IPS-20b (cell line): ENCODE results near the gene ARFGAP1.
"Not testable (repeated sequence)": the region's sequence is repeated elsewhere in the genome, so short reads cannot be mapped to it uniquely, and the experiment has no call there.

Experiments used
- H3K27ac ChIP-seq: one replicate; pipeline ENCODE4 v1.5.1; 2013; ENCODE audit warnings: low read length
- H3K27me3 ChIP-seq: 2 replicates; pipeline ENCODE4 v1.6.1; 2013; ENCODE audit warnings: mild to moderate bottlenecking, low read length, inconsistent platforms; ENCODE audit not compliant: insufficient read depth
- H3K36me3 ChIP-seq: 2 replicates; pipeline ENCODE4 v1.6.1; 2013; ENCODE audit warnings: low read depth, mild to moderate bottlenecking, inconsistent platforms, low read length, moderate library complexity; ENCODE audit not compliant: insufficient read depth
- H3K4me1 ChIP-seq: 2 replicates; pipeline ENCODE4 v1.6.1; 2013; ENCODE audit warnings: mild to moderate bottlenecking, control low read depth, inconsistent platforms, low read length, moderate library complexity; ENCODE audit not compliant: insufficient read depth
- H3K4me3 ChIP-seq: 2 replicates; pipeline ENCODE4 v1.5.1; 2013; ENCODE audit warnings: mild to moderate bottlenecking, low read length, inconsistent platforms
- H3K9ac ChIP-seq: 2 replicates; pipeline ENCODE4 v1.6.1; 2013; ENCODE audit warnings: low read depth, mild to moderate bottlenecking, inconsistent platforms, low read length, moderate library complexity
- H3K9me3 ChIP-seq: 2 replicates; pipeline ENCODE4 v1.6.1; 2013; ENCODE audit warnings: mild to moderate bottlenecking, low read depth, low read length, inconsistent platforms; ENCODE audit not compliant: insufficient read depth

The ARFGAP1 gene

GRCh38 chr20:63296531-63297299 is 24.1 kb downstream of the ARFGAP1 start:
- Histone ChIP-seq H3K9ac (no peak overlapping the region), H3K27me3 (peaks cover 20% of the 10 kb centered on the region), H3K4me3 (no peak overlapping the region), H3K4me1 (peaks cover 6% of the 10 kb centered on the region; the same call in 1 of the 2 replicates), H3K36me3 (no peaks in the 10 kb centered on the region), H3K9me3 (no peaks in the 10 kb centered on the region), H3K27ac (no peak overlapping the region)

GRCh38 chr20:63297371-63297781 is 24.8 kb downstream of the ARFGAP1 start:
- no peaks in the 10 kb centered on the region for H3K36me3 ChIP-seq
- H3K4me1 ChIP-seq: peaks cover 6% of the 10 kb centered on the region; the same call in 1 of the 2 replicates
- H3K4me3 ChIP-seq: no peak overlapping the region
- H3K27me3 ChIP-seq: peaks cover 20% of the 10 kb centered on the region
- H3K9ac ChIP-seq: no peak overlapping the region
- no peaks in the 10 kb centered on the region for H3K9me3 ChIP-seq
- no peak overlapping the region for H3K27ac ChIP-seq

GRCh38 chr20:63297796-63298572 is 25.4 kb downstream of the ARFGAP1 start:
- H3K4me1 ChIP-seq: peaks cover 6% of the 10 kb centered on the region; the same call in 1 of the 2 replicates
- H3K27ac ChIP-seq: no peak overlapping the region
- no peak overlapping the region for H3K9ac ChIP-seq
- peaks cover 20% of the 10 kb centered on the region for H3K27me3 ChIP-seq
- H3K4me3 ChIP-seq: no peak overlapping the region
- no peaks in the 10 kb centered on the region for H3K36me3 ChIP-seq
- H3K9me3 ChIP-seq: no peaks in the 10 kb centered on the region

DNA sequence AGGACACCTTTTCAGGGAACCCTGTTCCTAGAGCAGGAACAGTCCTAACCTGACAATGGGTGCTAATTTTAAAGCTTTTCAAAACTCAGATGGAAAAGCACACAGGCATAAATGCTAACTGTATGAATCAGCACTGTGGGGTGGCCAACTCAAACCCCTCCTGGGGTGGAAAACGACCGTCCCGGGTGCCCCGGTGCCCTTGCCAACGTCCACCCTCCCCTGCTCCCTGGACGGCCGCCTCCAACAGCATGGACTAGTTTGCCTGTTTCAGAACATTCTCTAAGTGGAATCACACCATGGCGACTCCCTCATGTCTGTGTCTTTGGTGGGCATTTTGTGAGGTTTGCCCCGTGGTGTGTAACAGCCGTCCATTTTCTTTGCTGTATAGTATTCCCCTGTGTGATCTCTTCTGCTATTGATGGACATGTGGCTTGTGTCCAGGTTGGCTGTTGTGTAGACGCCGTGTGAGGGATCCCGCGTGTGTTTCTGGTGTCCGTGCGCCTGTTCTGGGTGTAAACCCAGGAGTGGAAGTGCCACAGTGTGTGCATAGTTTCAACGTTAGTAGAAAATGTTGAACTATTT is 26.2 kb downstream of the ARFGAP1 start:
- H3K27ac ChIP-seq: no peak overlapping the region
- no peak overlapping the region for H3K4me3 ChIP-seq
- H3K9ac ChIP-seq: no peak overlapping the region
- H3K9me3 ChIP-seq: no peaks in the 10 kb centered on the region
- H3K36me3 ChIP-seq: no peaks in the 10 kb centered on the region
- H3K27me3 ChIP-seq: peaks cover 20% of the 10 kb centered on the region
- H3K4me1 ChIP-seq: peaks cover 6% of the 10 kb centered on the region; the same call in 1 of the 2 replicates

DNA sequence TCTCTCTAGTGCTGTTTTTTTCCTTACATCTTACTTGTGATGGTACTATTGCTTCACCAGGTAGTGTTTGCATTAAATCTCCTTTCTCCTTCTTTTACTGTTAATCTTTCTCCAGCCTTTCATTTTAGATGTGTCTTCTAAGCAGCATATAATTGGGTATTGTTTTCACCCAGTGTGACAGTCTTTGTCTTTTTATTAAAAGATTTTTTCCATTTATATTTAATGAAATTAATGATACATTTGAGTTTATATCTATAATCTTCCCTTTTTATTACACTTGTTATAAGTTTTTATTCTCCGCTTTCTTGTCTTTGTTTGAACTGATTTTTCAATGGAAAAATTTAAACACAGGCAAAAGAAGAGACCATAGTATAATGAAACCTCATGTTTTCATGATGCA is 29.1 kb downstream of the ARFGAP1 start:
- Histone ChIP-seq H3K27me3 (no peaks in the 10 kb centered on the region; the same call in 1 of the 2 replicates), H3K9ac (no peak overlapping the region), H3K9me3 (no peaks in the 10 kb centered on the region), H3K4me3 (no peak overlapping the region), H3K36me3 (no peaks in the 10 kb centered on the region), H3K4me1 (no peaks in the 10 kb centered on the region), H3K27ac (no peak overlapping the region)

DNA sequence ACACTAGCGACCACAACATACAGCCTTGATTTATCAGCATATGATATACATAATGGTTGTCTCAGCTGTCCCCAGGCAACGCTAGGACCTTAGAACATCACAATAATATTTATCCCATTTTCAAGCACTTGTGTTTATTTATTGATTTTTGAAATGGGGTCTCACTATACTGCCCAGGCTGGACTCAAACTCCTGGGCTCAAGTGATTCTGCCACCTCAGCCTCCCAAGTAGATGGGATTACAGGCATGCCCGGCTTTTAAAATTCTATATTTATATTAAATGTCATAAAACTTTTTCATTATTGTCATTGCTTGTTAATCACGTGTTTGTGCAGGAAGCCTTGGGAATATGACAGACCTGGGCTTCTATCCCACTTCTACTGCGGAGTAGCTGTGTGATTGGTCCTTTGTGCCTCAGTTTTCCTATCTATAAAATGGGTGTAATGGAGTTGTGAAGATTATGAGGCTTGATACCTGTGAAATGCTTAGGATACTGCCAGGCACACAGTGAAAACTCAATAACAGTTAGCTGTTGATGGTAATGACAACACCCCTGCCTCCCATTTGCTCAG is 30.6 kb downstream of the ARFGAP1 start:
- H3K9ac ChIP-seq: no peak overlapping the region
- H3K4me1 ChIP-seq: no peaks in the 10 kb centered on the region
- H3K27me3 ChIP-seq: no peaks in the 10 kb centered on the region
- H3K27ac ChIP-seq: no peak overlapping the region
- no peaks in the 10 kb centered on the region for H3K9me3 ChIP-seq
- no peaks in the 10 kb centered on the region for H3K36me3 ChIP-seq
- H3K4me3 ChIP-seq: no peak overlapping the region

DNA sequence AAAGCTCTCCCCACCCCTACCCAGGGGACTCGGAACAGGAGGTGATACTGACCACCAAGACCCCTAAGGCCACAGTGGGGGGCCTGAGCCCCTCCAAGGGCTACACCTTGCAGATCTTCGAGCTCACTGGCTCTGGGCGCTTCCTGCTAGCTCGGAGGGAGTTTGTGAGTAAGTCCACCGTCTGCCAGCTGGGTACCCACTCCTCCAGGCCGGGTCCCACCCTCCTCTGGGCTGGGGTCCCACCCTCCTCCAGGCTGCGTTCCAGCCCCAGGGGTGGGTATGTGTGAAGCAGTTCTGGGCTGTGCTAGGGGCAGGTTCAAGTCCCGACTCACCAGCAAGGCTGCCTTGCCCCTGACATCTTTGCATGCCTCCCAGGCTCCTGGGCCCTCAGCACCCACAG is 32.8 kb downstream of the ARFGAP1 start:
- H3K27ac ChIP-seq: no peak overlapping the region
- no peak overlapping the region for H3K9ac ChIP-seq
- no peaks in the 10 kb centered on the region for H3K36me3 ChIP-seq
- H3K4me3 ChIP-seq: no peak overlapping the region
- no peaks in the 10 kb centered on the region for H3K4me1 ChIP-seq
- no peaks in the 10 kb centered on the region for H3K27me3 ChIP-seq
- no peaks in the 10 kb centered on the region for H3K9me3 ChIP-seq

- not testable (repeated sequence) for H3K4me3 ChIP-seq, H3K9ac ChIP-seq, H3K27ac ChIP-seq, H3K4me1 ChIP-seq, H3K27me3 ChIP-seq, H3K9me3 ChIP-seq, H3K36me3 ChIP-seq
Measured at GRCh38 chr20:63305933-63306672, 33.5 kb downstream of the ARFGAP1 start.

- Histone ChIP-seq H3K36me3 (no peaks in the 10 kb centered on the region), H3K9ac (no peak overlapping the region), H3K4me3 (no peak overlapping the region), H3K9me3 (no peaks in the 10 kb centered on the region), H3K27ac (no peak overlapping the region), H3K4me1 (no peaks in the 10 kb centered on the region), H3K27me3 (no peaks in the 10 kb centered on the region)
Measured at GRCh38 chr20:63306673-63307537, 34.3 kb downstream of the ARFGAP1 start.

- Histone ChIP-seq H3K9me3 (no peaks in the 10 kb centered on the region), H3K27ac (no peak overlapping the region), H3K36me3 (no peaks in the 10 kb centered on the region), H3K27me3 (no peaks in the 10 kb centered on the region), H3K4me3 (no peak overlapping the region), H3K9ac (no peak overlapping the region), H3K4me1 (no peaks in the 10 kb centered on the region)
Measured at GRCh38 chr20:63307538-63308217, 35.1 kb downstream of the ARFGAP1 start.
